Dermis blood vessel endothelial cell (primary cell): Measurements from ENCODE around the gene ESAM. TPM values are rescaled to one million over a fixed set of nuclear protein-coding genes. Genes with fewer than 3 reads are reported as not detected.

Source experiments
- DNase-seq: peaks from one replicate; pipeline ENCODE4 v3.0.0; 2010
- total RNA-seq: library from RNA; depleted of rRNA; stranded (reverse); fragments of >200 nt; gene quantifications from 2 replicates; pipeline ENCODE4 v1.2.3, GENCODE V29; 2014

Gene ESAM
- 84.4 and 95.4 TPM in 2 replicates for total RNA-seq

GRCh38 chr11:124762105-124762623 is at the start of gene ESAM:
TSS of gene ESAM (minus strand) at chr11:124762290. CDS start at chr11:124762154, 136 bp downstream.
- peak; percentile 57 for DNase-seq

- no peak for DNase-seq
Observed at GRCh38 chr11:124811399-124812125, 49.5 kb upstream of the ESAM start.

GRCh38 chr11:124807660-124808270 is 45.7 kb upstream of the ESAM start:
- DNase-seq: no peak

- no peak for DNase-seq
Observed at GRCh38 chr11:124807201-124807600, 45.1 kb upstream of the ESAM start.

GRCh38 chr11:124804884-124805283 is 42.8 kb upstream of the ESAM start:
- no peak for DNase-seq

GRCh38 chr11:124801636-124802312 is 39.7 kb upstream of the ESAM start:
- DNase-seq: no peak

- peak; percentile 64 for DNase-seq
Observed at GRCh38 chr11:124801014-124801413, 38.9 kb upstream of the ESAM start.

GRCh38 chr11:124800226-124800929 is 38.3 kb upstream of the ESAM start, which contains the start of gene MSANTD2:
TSS of gene MSANTD2 (minus strand) at chr11:124800406. CDS start at chr11:124800380, 26 bp downstream.
- DNase-seq: peak; percentile 82

- DNase-seq: peak; percentile 49
Observed at GRCh38 chr11:124799348-124800225, 37.5 kb upstream of the ESAM start.

GRCh38 chr11:124798991-124799347 is 36.9 kb upstream of the ESAM start:
- peak; percentile 54 for DNase-seq

- no peak for DNase-seq
Observed at GRCh38 chr11:124796312-124796711, 34.2 kb upstream of the ESAM start.

- DNase-seq: peak; percentile 86
Observed at GRCh38 chr11:124793466-124794278, 31.6 kb upstream of the ESAM start.

- no peak for DNase-seq
Observed at GRCh38 chr11:124791626-124792341, 29.7 kb upstream of the ESAM start.

GRCh38 chr11:124788521-124788920 is 26.4 kb upstream of the ESAM start:
- no peak for DNase-seq

- no peak for DNase-seq
Observed at GRCh38 chr11:124784051-124784450, 22.0 kb upstream of the ESAM start.

- DNase-seq: no peak
Observed at GRCh38 chr11:124783002-124783401, 20.9 kb upstream of the ESAM start.

- no peak for DNase-seq
Observed at GRCh38 chr11:124779568-124779967, 17.5 kb upstream of the ESAM start.

- peak; percentile 51 for DNase-seq
Observed at GRCh38 chr11:124778281-124778680, 16.2 kb upstream of the ESAM start.

- no peak for DNase-seq
Observed at GRCh38 chr11:124776865-124777645, 15.0 kb upstream of the ESAM start.
